Measurements from ENCODE around the gene SPOUT1.

GRCh38 chr9:128773049-128773448, 56.5 kb downstream of the SPOUT1 start:
- no peak for TF ChIP-seq POLR2A (IDR thresholded peaks at IDR 0.05)
- TF ChIP-seq CTCF (IDR thresholded peaks at IDR 0.05): no peak

Data from right lobe of liver (tissue), 4 donors.